Esophagus (tissue), 2 donors: ENCODE data around the gene CPNE4. TPM values are rescaled to one million over a fixed set of nuclear protein-coding genes. Genes with fewer than 3 reads are reported as not detected.

Source experiments
- H3K27ac ChIP-seq, 2 donors: one replicate each; pipeline ENCODE4 v1.5.1; 2013; ENCODE audit warnings: low read depth in 2 of 2, mild to moderate bottlenecking in 2 of 2, inconsistent platforms in 1 of 2, low read length in 1 of 2, moderate library complexity in 1 of 2
- H3K27me3 ChIP-seq, 2 donors: one replicate each; pipeline ENCODE4 v1.6.1; 2013; ENCODE audit warnings: low read length in 2 of 2, control low read depth in 1 of 2, mild to moderate bottlenecking in 1 of 2; ENCODE audit not compliant: insufficient read depth in 2 of 2, control insufficient read depth in 1 of 2
- H3K36me3 ChIP-seq, 2 donors: one replicate each; pipeline ENCODE4 v1.6.1; 2013; ENCODE audit warnings: low read length in 1 of 2; ENCODE audit not compliant: control insufficient read depth in 2 of 2, insufficient read depth in 2 of 2
- H3K4me1 ChIP-seq, 2 donors: one replicate each; pipeline ENCODE4 v1.6.1; 2013; ENCODE audit warnings: low read length in 1 of 2; ENCODE audit not compliant: control insufficient read depth in 2 of 2, insufficient read depth in 2 of 2
- H3K4me3 ChIP-seq, 2 donors: one replicate each; pipeline ENCODE4 v1.5.1; 2013; ENCODE audit warnings: low read length in 2 of 2, mild to moderate bottlenecking in 2 of 2, low read depth in 1 of 2, moderate library complexity in 1 of 2
- H3K9me3 ChIP-seq, 2 donors: one replicate each; pipeline ENCODE4 v1.6.1; 2013; ENCODE audit warnings: mild to moderate bottlenecking in 2 of 2, low read depth in 1 of 2, low read length in 1 of 2, moderate library complexity in 1 of 2; ENCODE audit not compliant: control insufficient read depth in 2 of 2, insufficient read depth in 1 of 2
- WGBS, 2 donors: extraction: QIAGEN DNeasy Blood & Tissue Kit; methylation state at CpG; one replicate each; pipeline ENCODE4 v1.1.7; 2013; 5-methylcytosine and 5-hydroxymethylcytosine counted together
- polyA plus RNA-seq, 2 donors: library from polyadenylated mRNA; stranded (reverse); fragments of 200-250 nt; gene quantifications; one replicate each; pipeline ENCODE4 v1.2.3, GENCODE V29; 2013
- donor health status: healthy with polysubstance abuse.
- donor health status: Bipolar disorder and iron deficiency.

The CPNE4 gene
- polyA plus RNA-seq, 2 donors: 0.05 to 0.08 TPM

- Histone ChIP-seq H3K4me3 (no peak overlapping the region), H3K36me3 (no peaks in the 10 kb centered on the region), H3K9me3 (no peaks in the 10 kb centered on the region), H3K27ac (no peak overlapping the region), H3K4me1 (peaks cover 0 to 3% of the 10 kb centered on the region in 2 donors), H3K27me3 (no peaks in the 10 kb centered on the region)
- 58 to 71% methylated on average over 4 of the region's 4 CpGs for WGBS, 2 donors
Measured at GRCh38 chr3:131564812-131565211, 470.0 kb downstream of the CPNE4 start.

- Histone ChIP-seq H3K27ac (no peak overlapping the region), H3K27me3 (no peaks in the 10 kb centered on the region), H3K36me3 (no peaks in the 10 kb centered on the region), H3K4me1 (peaks cover 0 to 3% of the 10 kb centered on the region in 2 donors), H3K9me3 (no peaks in the 10 kb centered on the region), H3K4me3 (no peak overlapping the region)
- WGBS, 2 donors: 27 to 39% methylated on average over 2 of the region's 2 CpGs
Measured at GRCh38 chr3:131561511-131561910, 473.3 kb downstream of the CPNE4 start.

GRCh38 chr3:131560795-131561194 lies 474.0 kb downstream of the CPNE4 start:
- 81 to 86% methylated on average over 3 of the region's 3 CpGs for WGBS, 2 donors
- Histone ChIP-seq H3K4me1 (peaks cover 0 to 3% of the 10 kb centered on the region in 2 donors), H3K27ac (no peak overlapping the region), H3K9me3 (no peaks in the 10 kb centered on the region), H3K27me3 (no peaks in the 10 kb centered on the region), H3K36me3 (no peaks in the 10 kb centered on the region), H3K4me3 (no peak overlapping the region)

- 84 to 95% methylated on average over 2 of the region's 2 CpGs for WGBS, 2 donors
- no peaks in the 10 kb centered on the region for H3K4me1 ChIP-seq
Measured at GRCh38 chr3:131555456-131555855, 479.4 kb downstream of the CPNE4 start.

GRCh38 chr3:131553495-131554247 lies 481.1 kb downstream of the CPNE4 start:
- H3K4me1 ChIP-seq: no peaks in the 10 kb centered on the region
- H3K9me3 ChIP-seq: no peaks in the 10 kb centered on the region
- H3K36me3 ChIP-seq: no peaks in the 10 kb centered on the region
- no peaks in the 10 kb centered on the region for H3K27me3 ChIP-seq
- H3K27ac ChIP-seq: no peak overlapping the region
- 63 to 81% methylated on average over 3 of the region's 3 CpGs for WGBS, 2 donors
- no peak overlapping the region for H3K4me3 ChIP-seq

More at GRCh38 chr3:131555456-131555855, 479.4 kb downstream of the CPNE4 start:
- Histone ChIP-seq H3K36me3 (no peaks in the 10 kb centered on the region), H3K4me3 (no peak overlapping the region), H3K27ac (no peak overlapping the region), H3K27me3 (no peaks in the 10 kb centered on the region), H3K9me3 (no peaks in the 10 kb centered on the region)

GRCh38 chr3:131551761-131552160 lies 483.1 kb downstream of the CPNE4 start:
- no peak overlapping the region for H3K4me3 ChIP-seq
- no peaks in the 10 kb centered on the region for H3K27me3 ChIP-seq
- H3K4me1 ChIP-seq: no peaks in the 10 kb centered on the region
- H3K27ac ChIP-seq: no peak overlapping the region
- H3K9me3 ChIP-seq: no peaks in the 10 kb centered on the region
- WGBS, 2 donors: 41 to 46% methylated on average over 4 of the region's 4 CpGs
- H3K36me3 ChIP-seq: no peaks in the 10 kb centered on the region

- H3K27me3 ChIP-seq: no peaks in the 10 kb centered on the region
- H3K4me1 ChIP-seq: no peaks in the 10 kb centered on the region
- H3K9me3 ChIP-seq: no peaks in the 10 kb centered on the region
- H3K36me3 ChIP-seq: no peaks in the 10 kb centered on the region
- H3K27ac ChIP-seq: no peak overlapping the region
- 44 to 56% methylated on average over 4 of the region's 4 CpGs for WGBS, 2 donors
- no peak overlapping the region for H3K4me3 ChIP-seq
Measured at GRCh38 chr3:131550562-131551465, 484.0 kb downstream of the CPNE4 start.

- no peak overlapping the region for H3K4me3 ChIP-seq
- no peaks in the 10 kb centered on the region for H3K4me1 ChIP-seq
- H3K27me3 ChIP-seq: no peaks in the 10 kb centered on the region
- H3K27ac ChIP-seq: no peak overlapping the region
- no peaks in the 10 kb centered on the region for H3K9me3 ChIP-seq
- WGBS, 2 donors: 90 to 91% methylated on average over 1 of the region's 1 CpG
- H3K36me3 ChIP-seq: no peaks in the 10 kb centered on the region
Measured at GRCh38 chr3:131549340-131549739, 485.5 kb downstream of the CPNE4 start.

- Histone ChIP-seq H3K9me3 (no peaks in the 10 kb centered on the region), H3K36me3 (no peaks in the 10 kb centered on the region), H3K4me3 (no peak overlapping the region), H3K4me1 (no peaks in the 10 kb centered on the region), H3K27ac (no peak overlapping the region), H3K27me3 (no peaks in the 10 kb centered on the region)
- 86 to 92% methylated on average over 1 of the region's 1 CpG for WGBS, 2 donors
Measured at GRCh38 chr3:131547585-131547984, 487.2 kb downstream of the CPNE4 start.
